ENCODE measurements around the gene TCF7L1. TPM values are rescaled to one million over a fixed set of nuclear protein-coding genes. Genes with fewer than 3 reads are reported as not detected.

The TCF7L1 gene
- total RNA-seq, 4 donors from 2014 or later = 5.6 to 23.2 (median 10.2) TPM

- TF ChIP-seq, protein P1, sequence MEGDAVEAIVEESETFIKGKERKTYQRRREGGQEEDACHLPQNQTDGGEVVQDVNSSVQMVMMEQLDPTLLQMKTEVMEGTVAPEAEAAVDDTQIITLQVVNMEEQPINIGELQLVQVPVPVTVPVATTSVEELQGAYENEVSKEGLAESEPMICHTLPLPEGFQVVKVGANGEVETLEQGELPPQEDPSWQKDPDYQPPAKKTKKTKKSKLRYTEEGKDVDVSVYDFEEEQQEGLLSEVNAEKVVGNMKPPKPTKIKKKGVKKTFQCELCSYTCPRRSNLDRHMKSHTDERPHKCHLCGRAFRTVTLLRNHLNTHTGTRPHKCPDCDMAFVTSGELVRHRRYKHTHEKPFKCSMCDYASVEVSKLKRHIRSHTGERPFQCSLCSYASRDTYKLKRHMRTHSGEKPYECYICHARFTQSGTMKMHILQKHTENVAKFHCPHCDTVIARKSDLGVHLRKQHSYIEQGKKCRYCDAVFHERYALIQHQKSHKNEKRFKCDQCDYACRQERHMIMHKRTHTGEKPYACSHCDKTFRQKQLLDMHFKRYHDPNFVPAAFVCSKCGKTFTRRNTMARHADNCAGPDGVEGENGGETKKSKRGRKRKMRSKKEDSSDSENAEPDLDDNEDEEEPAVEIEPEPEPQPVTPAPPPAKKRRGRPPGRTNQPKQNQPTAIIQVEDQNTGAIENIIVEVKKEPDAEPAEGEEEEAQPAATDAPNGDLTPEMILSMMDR (IDR thresholded peaks at IDR 0.05) = no peak
- TF ChIP-seq EP300 (IDR thresholded peaks at IDR 0.05) (no peak), POLR2AphosphoS5 (IDR thresholded peaks at IDR 0.05) (peak; percentile 49 to 76), POLR2A (IDR thresholded peaks at IDR 0.05; ENCODE audit: low read depth) (no peak)
- Histone ChIP-seq H3K36me3 (no peaks in the 10 kb centered on the region), H3K9me3 (no peaks in the 10 kb centered on the region), H3K4me3 (no peak overlapping the region), H3K27ac (replicated peaks in 1 of 4) (peak overlapping the region; percentile 71 to 80 (median 79)), H3K4me1 (peaks cover 46 to 69% (median 62%) of the 10 kb centered on the region in 4 donors), H3K27me3 (no peaks in the 10 kb centered on the region)
- DNase-seq (ENCODE audit: extremely low spot score) = no peak
- 47% methylated on average over 11 of the region's 21 CpGs for WGBS
- intact Hi-C loops (cut with DNase I) = no loop called here
Measured at GRCh38 chr2:85273738-85274731, 140.8 kb downstream of the TCF7L1 start.

DNA sequence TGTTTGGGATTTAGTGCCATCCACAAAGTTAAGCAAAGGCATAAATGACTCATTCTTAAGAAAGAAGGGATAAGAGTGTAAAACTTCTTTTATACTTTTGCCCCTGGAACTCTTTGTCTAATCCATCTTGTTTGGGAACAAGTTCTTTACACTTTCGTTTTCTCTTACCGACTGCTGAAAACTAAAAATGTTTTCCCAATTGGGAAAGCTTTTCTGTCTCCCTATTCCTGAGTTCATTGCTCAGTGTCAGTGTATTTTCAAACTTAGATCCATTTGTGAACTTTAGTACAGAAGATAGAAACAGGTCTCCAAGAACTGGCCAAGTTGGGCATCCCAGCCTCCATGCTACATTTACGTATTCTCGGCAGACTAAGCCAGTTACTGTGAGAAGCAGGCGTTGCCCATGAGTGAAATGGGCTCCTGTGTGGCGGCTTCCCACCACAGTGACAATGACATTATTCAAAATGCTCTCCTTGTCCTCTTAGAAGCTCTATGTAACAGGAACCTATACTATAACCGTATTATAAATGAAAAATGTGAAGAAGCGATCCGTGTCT lies 142.9 kb downstream of the TCF7L1 start:
- WGBS = 73% methylated on average over 9 of the region's 9 CpGs
- H3K4me3 ChIP-seq = peak overlapping the region; percentile 23 to 46 (median 38)
- H3K9me3 ChIP-seq = no peaks in the 10 kb centered on the region
- no peaks in the 10 kb centered on the region for H3K36me3 ChIP-seq
- DNase-seq (ENCODE audit: extremely low spot score) = no peak
- peak overlapping the region; percentile 71 to 80 (median 79) for H3K27ac ChIP-seq (replicated peaks in 1 of 4)
- peaks cover 36 to 59% (median 54%) of the 10 kb centered on the region in 4 donors for H3K4me1 ChIP-seq
- TF ChIP-seq EP300 (IDR thresholded peaks at IDR 0.05) = no peak
- intact Hi-C loops (cut with DNase I) = no loop called here
- H3K27me3 ChIP-seq = no peaks in the 10 kb centered on the region

DNA sequence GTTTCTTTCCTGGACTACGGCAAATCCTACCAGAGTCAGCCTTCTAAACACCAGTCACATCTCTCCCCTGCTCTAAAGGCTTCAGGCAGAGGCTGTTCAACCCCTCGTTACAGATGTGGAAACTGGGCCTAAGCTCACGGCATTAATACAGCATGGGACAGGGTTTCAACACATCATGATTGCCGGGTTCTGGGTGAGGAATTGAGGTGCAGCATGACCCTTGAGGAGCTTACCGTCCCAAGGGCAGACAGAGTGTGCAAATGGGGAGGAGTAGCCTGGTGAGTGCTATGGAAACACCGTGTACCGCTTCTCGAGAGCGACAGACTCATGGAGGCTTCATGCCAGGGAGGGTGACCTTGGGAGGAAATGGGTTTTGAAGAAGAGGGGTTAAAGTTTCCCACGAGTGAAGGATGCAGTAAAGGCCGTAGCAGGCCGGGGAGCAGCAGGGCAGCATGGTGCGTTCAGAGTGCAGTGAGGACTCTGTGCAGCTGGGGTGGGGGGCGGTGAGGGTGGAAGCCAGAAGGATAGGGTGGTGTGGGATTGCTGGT lies 143.5 kb downstream of the TCF7L1 start:
- peak overlapping the region; percentile 23 to 46 (median 38) for H3K4me3 ChIP-seq
- H3K36me3 ChIP-seq = no peaks in the 10 kb centered on the region
- 75% methylated on average over 14 of the region's 14 CpGs for WGBS
- no peaks in the 10 kb centered on the region for H3K27me3 ChIP-seq
- intact Hi-C loops (cut with DNase I) = no loop called here
- TF ChIP-seq, protein P1 (IDR thresholded peaks at IDR 0.05) = no peak
- TF ChIP-seq POLR2A (IDR thresholded peaks at IDR 0.05; ENCODE audit: low read depth) (no peak), EP300 (IDR thresholded peaks at IDR 0.05) (no peak), POLR2AphosphoS5 (IDR thresholded peaks at IDR 0.05) (no peak)
- no peak for DNase-seq (ENCODE audit: extremely low spot score)
- peak overlapping the region; percentile 71 to 80 (median 79) for H3K27ac ChIP-seq (replicated peaks in 1 of 4)
- peaks cover 35 to 59% (median 58%) of the 10 kb centered on the region in 4 donors for H3K4me1 ChIP-seq
- no peaks in the 10 kb centered on the region for H3K9me3 ChIP-seq

DNA sequence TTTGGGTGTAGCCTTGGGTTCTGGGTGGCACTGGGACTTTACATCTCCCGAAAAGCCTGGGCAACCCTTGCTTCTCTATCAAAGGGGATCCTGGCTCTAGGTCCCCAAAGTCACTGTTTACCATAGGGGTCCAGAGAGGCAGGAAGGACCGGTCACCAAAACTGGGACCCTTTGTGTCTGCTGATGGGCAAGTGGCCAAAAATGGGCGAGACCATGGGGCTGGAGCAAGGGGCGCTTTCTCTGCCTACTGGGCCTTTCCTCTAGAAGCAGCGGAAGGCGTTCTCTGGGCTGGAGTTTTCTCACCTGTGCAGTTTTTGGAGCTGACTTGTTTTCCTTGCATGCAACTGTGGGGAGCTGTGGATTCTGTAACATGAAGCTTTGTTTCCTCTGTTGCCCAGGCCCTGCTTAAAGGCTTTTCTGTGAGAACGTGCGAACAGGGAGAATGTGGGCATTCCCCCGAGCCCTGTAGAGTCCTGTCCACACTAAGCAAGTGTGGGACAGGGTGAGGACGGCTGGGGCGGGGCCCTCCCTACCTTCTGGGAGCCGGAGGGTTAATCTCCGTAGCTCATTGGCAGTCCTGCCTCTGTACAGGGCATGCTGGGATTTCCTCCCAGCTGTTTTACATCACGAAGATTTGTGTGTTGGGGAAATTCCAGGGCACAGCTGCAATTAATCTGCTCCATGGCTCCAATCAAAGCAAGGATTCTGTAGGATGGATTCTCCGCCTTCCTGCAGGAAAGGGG lies 144.4 kb downstream of the TCF7L1 start:
- Histone ChIP-seq H3K27me3 (no peaks in the 10 kb centered on the region), H3K4me3 (peak overlapping the region; percentile 8 to 42 (median 12)), H3K4me1 (peaks cover 35 to 68% (median 66%) of the 10 kb centered on the region in 4 donors), H3K27ac (replicated peaks in 1 of 4) (peak overlapping the region; percentile 71 to 80 (median 79)), H3K36me3 (no peaks in the 10 kb centered on the region), H3K9me3 (no peaks in the 10 kb centered on the region)
- DNase-seq (ENCODE audit: extremely low spot score) = no peak
- intact Hi-C loops (cut with DNase I) = no loop called here
- WGBS = 38% methylated on average over 15 of the region's 15 CpGs
- TF ChIP-seq POLR2A (IDR thresholded peaks at IDR 0.05; ENCODE audit: low read depth) (no peak), POLR2AphosphoS5 (IDR thresholded peaks at IDR 0.05) (peak; percentile 78 to 79)

DNA sequence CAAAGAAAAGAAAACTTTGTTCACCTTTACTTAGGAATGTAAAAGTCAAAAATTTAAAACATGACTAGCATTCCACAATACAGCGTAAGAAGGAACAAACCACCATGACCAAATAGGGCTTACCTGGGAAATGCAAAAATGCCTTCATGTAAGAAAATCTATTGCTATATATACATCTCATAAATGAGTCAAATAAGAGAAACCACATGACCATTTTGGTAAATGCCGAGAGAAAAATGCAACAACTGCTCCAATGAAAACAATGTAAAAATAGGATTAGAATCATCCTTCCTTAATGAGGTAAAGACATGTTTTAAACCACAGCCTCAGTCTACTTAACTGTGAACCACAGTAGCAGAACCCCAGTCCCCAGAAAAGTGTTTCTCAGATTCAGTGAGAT lies 145.2 kb downstream of the TCF7L1 start:
- intact Hi-C loops (cut with DNase I) = no loop called here

More for the DNA sequence above, 145.2 kb downstream of the TCF7L1 start:
- Histone ChIP-seq H3K36me3 (peaks cover 0 to 2% (median under 1%) of the 10 kb centered on the region in 4 donors), H3K9me3 (no peaks in the 10 kb centered on the region), H3K27me3 (no peaks in the 10 kb centered on the region), H3K27ac (replicated peaks in 1 of 4) (peak overlapping the region; percentile 71 to 80 (median 79)), H3K4me1 (peaks cover 35 to 75% (median 67%) of the 10 kb centered on the region in 4 donors), H3K4me3 (peak overlapping the region in 2 of 4 donors; percentile 10 to 42)
- TF ChIP-seq, protein P1 (IDR thresholded peaks at IDR 0.05) = no peak
- TF ChIP-seq POLR2A (IDR thresholded peaks at IDR 0.05; ENCODE audit: low read depth) (no peak), POLR2AphosphoS5 (IDR thresholded peaks at IDR 0.05) (no peak), EP300 (IDR thresholded peaks at IDR 0.05) (no peak)
- 54% methylated on average over 2 of the region's 2 CpGs for WGBS
- DNase-seq (ENCODE audit: extremely low spot score) = no peak

Data from esophagus muscularis mucosa (tissue), 4 donors.